Nephron (organoid): Measurements from ENCODE around the gene WNT4.

Source experiments
- H3K27ac Mint-ChIP-seq, 3 experiments: 2 replicates each; pipeline ENCODE4 v1.8.0; 2020; ENCODE audit warnings: mixed read lengths in 3 of 3, mild to moderate bottlenecking in 2 of 3, moderate library complexity in 1 of 3
- H3K27me3 Mint-ChIP-seq: 2 replicates; pipeline ENCODE4 v1.8.0; 2021; ENCODE audit warnings: low read depth, mild to moderate bottlenecking, moderate library complexity, mixed read lengths
- H3K36me3 Mint-ChIP-seq: 2 replicates; pipeline ENCODE4 v1.8.0; 2020; ENCODE audit warnings: low read depth, mixed read lengths
- H3K4me1 Mint-ChIP-seq: 2 replicates; pipeline ENCODE4 v1.8.0; 2020; ENCODE audit warnings: mixed read lengths
- H3K4me3 Mint-ChIP-seq, 3 experiments: 2 replicates each; pipeline ENCODE4 v1.8.0; 2020; ENCODE audit warnings: mild to moderate bottlenecking in 3 of 3, mixed read lengths in 3 of 3, moderate library complexity in 2 of 3
- H3K9me3 Mint-ChIP-seq: 2 replicates; pipeline ENCODE4 v1.8.0; 2020; ENCODE audit warnings: mixed read lengths
- TF ChIP-seq, protein P1 (sequence below), 3 experiments: fragments of 200-600 bp; sonication (generic); IDR thresholded peaks; one replicate each; pipeline ENCODE4 v1.5.0; 2021; ENCODE audit warnings: antibody characterized with exemption in 3 of 3; ENCODE audit not compliant: unreplicated experiment in 3 of 3

The WNT4 gene

GRCh38 chr1:22105611-22106207 is 37.2 kb downstream of the WNT4 start:
- TF ChIP-seq, protein P1, sequence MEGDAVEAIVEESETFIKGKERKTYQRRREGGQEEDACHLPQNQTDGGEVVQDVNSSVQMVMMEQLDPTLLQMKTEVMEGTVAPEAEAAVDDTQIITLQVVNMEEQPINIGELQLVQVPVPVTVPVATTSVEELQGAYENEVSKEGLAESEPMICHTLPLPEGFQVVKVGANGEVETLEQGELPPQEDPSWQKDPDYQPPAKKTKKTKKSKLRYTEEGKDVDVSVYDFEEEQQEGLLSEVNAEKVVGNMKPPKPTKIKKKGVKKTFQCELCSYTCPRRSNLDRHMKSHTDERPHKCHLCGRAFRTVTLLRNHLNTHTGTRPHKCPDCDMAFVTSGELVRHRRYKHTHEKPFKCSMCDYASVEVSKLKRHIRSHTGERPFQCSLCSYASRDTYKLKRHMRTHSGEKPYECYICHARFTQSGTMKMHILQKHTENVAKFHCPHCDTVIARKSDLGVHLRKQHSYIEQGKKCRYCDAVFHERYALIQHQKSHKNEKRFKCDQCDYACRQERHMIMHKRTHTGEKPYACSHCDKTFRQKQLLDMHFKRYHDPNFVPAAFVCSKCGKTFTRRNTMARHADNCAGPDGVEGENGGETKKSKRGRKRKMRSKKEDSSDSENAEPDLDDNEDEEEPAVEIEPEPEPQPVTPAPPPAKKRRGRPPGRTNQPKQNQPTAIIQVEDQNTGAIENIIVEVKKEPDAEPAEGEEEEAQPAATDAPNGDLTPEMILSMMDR (IDR thresholded peaks at IDR 0.05; ENCODE audit: unreplicated experiment in 3 of 3): peak; percentile 79 to 87 (median 87)
- peaks cover 68% of the 10 kb centered on the region for H3K4me1 Mint-ChIP-seq

DNA sequence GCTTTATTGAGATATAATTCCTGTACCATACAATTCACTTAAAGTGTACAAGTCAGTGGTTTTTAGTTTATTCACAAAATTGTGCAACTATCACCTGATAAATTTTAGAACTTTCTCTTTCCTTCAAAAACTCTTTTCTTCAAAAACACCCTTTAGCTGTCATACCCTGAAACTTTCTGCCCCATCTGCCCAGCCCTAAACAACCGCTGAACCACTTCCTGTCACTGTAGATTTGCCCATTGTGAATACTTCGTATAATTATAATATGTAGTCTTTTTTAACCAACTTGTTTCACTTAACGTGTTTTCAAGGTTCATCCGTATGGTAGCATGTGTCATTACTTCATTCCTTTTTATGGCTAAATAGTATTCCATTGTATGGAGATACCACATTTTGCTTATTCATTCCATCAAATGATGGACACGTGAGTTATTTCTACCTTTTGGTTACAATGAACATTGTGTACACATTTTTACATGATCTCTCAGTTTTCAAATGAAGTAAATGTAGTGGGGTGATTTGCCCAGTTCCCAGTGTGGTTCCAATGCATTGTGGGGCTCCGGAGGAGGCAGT is 37.9 kb downstream of the WNT4 start:
- Mint-ChIP-seq H3K27me3 (no peaks in the 10 kb centered on the region), H3K4me3 (no peak overlapping the region), H3K4me1 (peaks cover 76% of the 10 kb centered on the region), H3K36me3 (peaks cover 32% of the 10 kb centered on the region), H3K9me3 (no peaks in the 10 kb centered on the region), H3K27ac (peak overlapping the region in 2 of 3 experiments; percentile 50 to 99)
- TF ChIP-seq, protein P1 (IDR thresholded peaks at IDR 0.05; ENCODE audit: unreplicated experiment in 3 of 3): no peak

More at GRCh38 chr1:22105611-22106207, 37.2 kb downstream of the WNT4 start:
- Mint-ChIP-seq H3K27ac (peak overlapping the region; percentile 50 to 99 (median 82)), H3K27me3 (no peaks in the 10 kb centered on the region), H3K36me3 (peaks cover 26% of the 10 kb centered on the region), H3K9me3 (no peaks in the 10 kb centered on the region), H3K4me3 (no peak overlapping the region)

DNA sequence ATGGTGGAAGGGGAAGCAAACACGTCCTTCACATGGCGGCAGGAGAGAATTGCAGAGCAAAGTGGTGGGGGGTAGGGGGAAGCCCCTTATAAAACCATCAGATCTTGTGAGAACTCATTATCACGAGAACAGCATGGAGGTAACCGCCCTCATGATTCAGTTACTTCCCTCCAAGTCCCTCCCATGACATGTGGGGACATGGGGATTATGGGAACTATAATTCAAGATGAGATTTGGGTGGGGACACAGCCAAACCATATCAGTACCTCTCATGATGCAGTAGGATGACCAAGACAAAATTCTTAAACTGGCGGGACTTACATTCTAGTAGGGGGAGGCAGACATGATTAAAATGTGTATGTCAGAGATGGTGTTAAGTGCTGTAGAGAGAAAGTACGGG is 38.8 kb downstream of the WNT4 start:
- TF ChIP-seq, protein P1 (IDR thresholded peaks at IDR 0.05; ENCODE audit: unreplicated experiment in 3 of 3): no peak
- H3K27me3 Mint-ChIP-seq: no peaks in the 10 kb centered on the region
- peak overlapping the region; percentile 27 to 77 (median 57) for H3K27ac Mint-ChIP-seq
- no peaks in the 10 kb centered on the region for H3K9me3 Mint-ChIP-seq
- peaks cover 32% of the 10 kb centered on the region for H3K36me3 Mint-ChIP-seq
- no peak overlapping the region for H3K4me3 Mint-ChIP-seq
- peaks cover 78% of the 10 kb centered on the region for H3K4me1 Mint-ChIP-seq

DNA sequence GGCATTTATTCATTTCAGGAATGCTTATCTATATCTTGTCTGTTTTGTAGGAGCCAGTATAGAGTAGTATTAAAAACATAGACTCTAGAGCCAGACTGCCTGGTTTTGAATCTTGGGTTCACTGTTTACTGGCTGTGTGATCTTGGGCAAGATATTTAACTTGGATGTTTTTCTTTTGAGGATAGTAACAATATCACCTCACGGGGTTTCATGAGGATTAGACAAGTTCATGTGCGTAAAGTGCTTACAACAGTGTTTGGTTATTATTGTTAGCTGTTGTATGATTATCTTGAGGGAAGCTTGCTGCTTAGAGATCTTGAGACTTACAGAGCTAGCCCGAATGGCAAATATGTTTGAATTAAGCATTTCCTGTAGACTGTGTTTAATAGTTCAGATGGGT is 40.2 kb downstream of the WNT4 start:
- Mint-ChIP-seq H3K9me3 (no peaks in the 10 kb centered on the region), H3K27me3 (no peaks in the 10 kb centered on the region), H3K36me3 (peaks cover 32% of the 10 kb centered on the region), H3K4me3 (no peak overlapping the region), H3K27ac (peak overlapping the region; percentile 29 to 77 (median 57)), H3K4me1 (peaks cover 65% of the 10 kb centered on the region)
- TF ChIP-seq, protein P1 (IDR thresholded peaks at IDR 0.05; ENCODE audit: unreplicated experiment in 3 of 3): no peak

DNA sequence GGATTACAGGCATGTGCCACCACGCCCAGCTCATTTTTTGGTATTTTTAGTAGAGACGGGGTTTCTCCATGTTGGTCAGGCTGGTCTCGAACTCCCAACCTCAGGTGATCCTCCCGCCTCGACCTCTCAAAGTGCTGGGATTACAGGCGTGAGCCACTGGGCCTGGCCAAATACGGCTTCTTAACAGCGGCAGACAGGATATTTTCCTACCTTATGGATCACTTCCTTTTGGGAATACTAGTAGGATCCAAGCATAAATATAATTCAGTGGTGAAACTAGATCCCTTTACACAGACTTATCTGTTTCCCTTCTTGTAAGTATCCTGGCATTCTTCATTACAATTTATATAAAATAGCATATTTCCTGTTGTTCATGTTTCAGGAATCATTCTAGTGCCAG is 40.9 kb downstream of the WNT4 start:
- TF ChIP-seq, protein P1 (IDR thresholded peaks at IDR 0.05; ENCODE audit: unreplicated experiment in 3 of 3): no peak
- peaks cover 62% of the 10 kb centered on the region for H3K4me1 Mint-ChIP-seq
- H3K4me3 Mint-ChIP-seq: no peak overlapping the region
- no peaks in the 10 kb centered on the region for H3K27me3 Mint-ChIP-seq
- peak overlapping the region in 1 of 3 experiments; percentile 57 for H3K27ac Mint-ChIP-seq
- H3K9me3 Mint-ChIP-seq: no peaks in the 10 kb centered on the region
- peaks cover 37% of the 10 kb centered on the region for H3K36me3 Mint-ChIP-seq

- Mint-ChIP-seq H3K27me3 (no peaks in the 10 kb centered on the region), H3K4me3 (no peak overlapping the region), H3K4me1 (peaks cover 54% of the 10 kb centered on the region), H3K9me3 (no peaks in the 10 kb centered on the region), H3K36me3 (peaks cover 41% of the 10 kb centered on the region), H3K27ac (peak overlapping the region in 2 of 3 experiments; percentile 47 to 57)
- TF ChIP-seq, protein P1 (IDR thresholded peaks at IDR 0.05; ENCODE audit: unreplicated experiment in 3 of 3): no peak
Observed at GRCh38 chr1:22101199-22101598, 41.7 kb downstream of the WNT4 start.
